ENCODE results near the gene FKBP11.
A peak's percentile ranks its signal among the peaks of the same experiment; 100 is the strongest.

FKBP11 gene

GRCh38 chr12:48925304-48926011 is at the start of gene FKBP11:
TSS of gene FKBP11 (minus strand) at chr12:48925492. CDS start at chr12:48925428, 64 bp downstream.
- no peak for DNase-seq

GRCh38 chr12:48973941-48974673 is 48.8 kb upstream of the FKBP11 start:
- no peak for DNase-seq

GRCh38 chr12:48973531-48973930 is 48.2 kb upstream of the FKBP11 start:
- no peak for DNase-seq

GRCh38 chr12:48972952-48973483 is 47.7 kb upstream of the FKBP11 start:
- no peak for DNase-seq

- no peak for DNase-seq
These were observed 47.1 kb upstream of the FKBP11 start for GRCh38 chr12:48972213-48972951.

- DNase-seq, result no peak
These were observed 45.5 kb upstream of the FKBP11 start for GRCh38 chr12:48970702-48971334.

- DNase-seq, result no peak
These were observed 44.8 kb upstream of the FKBP11 start for GRCh38 chr12:48969833-48970701.

- DNase-seq, result no peak
These were observed 44.0 kb upstream of the FKBP11 start for GRCh38 chr12:48969160-48969771.

- DNase-seq, result no peak
These were observed 43.2 kb upstream of the FKBP11 start for GRCh38 chr12:48968467-48968866.

- DNase-seq, result no peak
These were observed 42.7 kb upstream of the FKBP11 start for GRCh38 chr12:48967991-48968390.

- DNase-seq, result no peak
These were observed 41.0 kb upstream of the FKBP11 start for GRCh38 chr12:48966177-48966895.

- DNase-seq, result no peak
These were observed 40.1 kb upstream of the FKBP11 start for GRCh38 chr12:48965298-48965838.

- no peak for DNase-seq
These were observed 36.5 kb upstream of the FKBP11 start for GRCh38 chr12:48961801-48962200.

GRCh38 chr12:48961331-48961730 is 36.0 kb upstream of the FKBP11 start:
- no peak for DNase-seq

GRCh38 chr12:48960834-48961233 is 35.5 kb upstream of the FKBP11 start:
- DNase-seq, result no peak

- no peak for DNase-seq
These were observed 32.7 kb upstream of the FKBP11 start for GRCh38 chr12:48958049-48958388.

GRCh38 chr12:48957141-48958048 is 32.1 kb upstream of the FKBP11 start, which contains the start of gene ARF3:
TSS of gene ARF3 (minus strand) at chr12:48957487. CDS start at chr12:48941095, 16,392 bp downstream.
- DNase-seq, result peak; percentile 89

GRCh38 chr12:48956279-48957140 is 31.2 kb upstream of the FKBP11 start:
- DNase-seq, result peak; percentile 72

Measured in midbrain (tissue), 1 donor.